H1 (cell line): ENCODE measurements around the gene FGD6. TPM values are rescaled to one million over a fixed set of nuclear protein-coding genes. Genes with fewer than 3 reads are reported as not detected.

Experiments used
- CBX5 ChIP-seq: fragments of 300-800, 300-1000 bp; sonication (generic); IDR thresholded peaks from 2 replicates; pipeline ENCODE4 v1.7.1; 2016; ENCODE audit warnings: antibody characterized with exemption, low read length, low read depth
- CTCF ChIP-seq, 3 experiments: IDR thresholded peaks; 1 replicate in 2 of 3; 2 replicates in 1 of 3; pipeline versions ENCODE4 v1.5.1 to v1.6.1; 2011; ENCODE audit warnings: low read length in 3 of 3, mild to moderate bottlenecking in 3 of 3, inconsistent platforms in 2 of 3, low read depth in 1 of 3, moderate library complexity in 1 of 3; ENCODE audit not compliant: insufficient read depth in 1 of 3; ENCODE audit errors: control extremely low read depth in 1 of 3
- EP300 ChIP-seq, 2 experiments: IDR thresholded peaks; 1 replicate in 1 of 2; 2 replicates in 1 of 2; pipeline ENCODE4 v1.6.1; 2011 to 2012; ENCODE audit warnings: low read depth in 2 of 2, low read length in 2 of 2, mild to moderate bottlenecking in 2 of 2, borderline replicate concordance in 1 of 2, inconsistent platforms in 1 of 2, moderate library complexity in 1 of 2
- EZH2 ChIP-seq: fragments of 200-600 bp; sonication (generic); IDR thresholded peaks from 2 replicates; pipeline ENCODE4 v1.7.1; 2012; ENCODE audit warnings: low read depth, mild to moderate bottlenecking, moderate library complexity, low read length, inconsistent platforms; ENCODE audit not compliant: severe bottlenecking
- HDAC2 ChIP-seq, 2 experiments: fragments of 300-600 bp in 1 of 2; sonication (generic) in 1 of 2; IDR thresholded peaks; 2 replicates each; pipeline ENCODE4 v1.6.1; 2011 to 2012; ENCODE audit warnings: low read depth in 2 of 2, low read length in 2 of 2, mild to moderate bottlenecking in 2 of 2, moderate library complexity in 2 of 2, borderline replicate concordance in 1 of 2, inconsistent platforms in 1 of 2
- JUN ChIP-seq: IDR thresholded peaks from 2 replicates; pipeline ENCODE4 v1.6.1; 2011; ENCODE audit warnings: low read depth, mild to moderate bottlenecking, improper control_type of control experiment, low read length
- KDM4A ChIP-seq: IDR thresholded peaks from one replicate; pipeline ENCODE4 v1.7.1; 2012; ENCODE audit warnings: low read depth, mild to moderate bottlenecking, moderate library complexity, low read length, inconsistent platforms; ENCODE audit not compliant: severe bottlenecking
- NANOG ChIP-seq: IDR thresholded peaks from 2 replicates; pipeline ENCODE4 v1.6.1; 2011; ENCODE audit warnings: low read length, low read depth, mild to moderate bottlenecking, inconsistent platforms; ENCODE audit not compliant: insufficient read depth, poor library complexity, severe bottlenecking
- NRF1 ChIP-seq: IDR thresholded peaks from 2 replicates; pipeline ENCODE4 v1.6.1; 2011; ENCODE audit warnings: mild to moderate bottlenecking, low read depth, low read length, improper control_type of control experiment
- POLR2AphosphoS5 ChIP-seq: IDR thresholded peaks from 2 replicates; pipeline ENCODE4 v1.6.1; 2011; ENCODE audit warnings: low read depth, low read length
- RFX5 ChIP-seq: IDR thresholded peaks from 2 replicates; pipeline ENCODE4 v1.6.1; 2011; ENCODE audit warnings: low read depth, low read length, improper control_type of control experiment, borderline replicate concordance
- RXRA ChIP-seq: IDR thresholded peaks from 2 replicates; pipeline ENCODE4 v1.6.1; 2011; ENCODE audit warnings: low read depth, mild to moderate bottlenecking, low read length, moderate library complexity; ENCODE audit not compliant: insufficient read depth
- SAP30 ChIP-seq: fragments of 300-600 bp; sonication (generic); IDR thresholded peaks from 2 replicates; pipeline ENCODE4 v1.7.1; 2012; ENCODE audit warnings: low read length, moderate library complexity, mild to moderate bottlenecking, inconsistent platforms; ENCODE audit not compliant: insufficient read depth, insufficient replicate concordance
- SIN3A ChIP-seq, 2 experiments: IDR thresholded peaks in 1 of 2; conservative IDR thresholded peaks in 1 of 2; 2 replicates each; pipeline ENCODE4 v1.6.1; 2011 to 2012; ENCODE audit warnings: low read length in 2 of 2, improper control_type of control experiment in 1 of 2, low read depth in 1 of 2, mild to moderate bottlenecking in 1 of 2
- SP1 ChIP-seq: IDR thresholded peaks from 2 replicates; pipeline ENCODE4 v1.6.1; 2011; ENCODE audit warnings: low read depth, low read length
- SP2 ChIP-seq: IDR thresholded peaks from 2 replicates; pipeline ENCODE4 v1.6.1; 2012; ENCODE audit warnings: mild to moderate bottlenecking, low read length, inconsistent platforms
- SP4 ChIP-seq: IDR thresholded peaks from 2 replicates; pipeline ENCODE4 v1.6.1; 2012; ENCODE audit warnings: low read length, inconsistent platforms
- SUZ12 ChIP-seq: fragments of 200-600 bp; sonication (generic); IDR thresholded peaks from 2 replicates; pipeline ENCODE4 v1.6.1; 2012; ENCODE audit warnings: mild to moderate bottlenecking, inconsistent platforms, low read length, moderate library complexity, mixed read lengths
- TCF12 ChIP-seq: IDR thresholded peaks from 2 replicates; pipeline ENCODE4 v1.6.1; 2011; ENCODE audit warnings: low read depth, mild to moderate bottlenecking, low read length
- ZNF274 ChIP-seq: IDR thresholded peaks from 2 replicates; pipeline ENCODE4 v1.7.0; 2012; ENCODE audit warnings: low read length, borderline replicate concordance; ENCODE audit errors: extremely low read depth
- polyA plus RNA-seq, 7 experiments: library from polyadenylated mRNA; depleted of rRNA in 3 of 7; stranded (reverse) in 5 of 7; unstranded in 2 of 7; fragments of >200 nt in 5 of 7; fragments of 200-250 nt in 2 of 7; gene quantifications; 1 replicate in 5 of 7; 2 replicates in 1 of 7; 4 replicates in 1 of 7; pipeline versions ENCODE4 v1.2.1 to v1.2.3, GENCODE V29; 2011 to 2013; ENCODE audit warnings: missing spikeins in 2 of 7, mixed read lengths in 2 of 7
- total RNA-seq: library from RNA; stranded (reverse); fragmentation: NEBNext Ultra II Directional; extraction: Animal tissue kit (Norgen Biotek cat#: 25700); gene quantifications from 2 replicates; pipeline ENCODE4 v1.2.1, GENCODE V29; 2021

The FGD6 gene
- total and polyA plus RNA-seq, 2 of the 8 experiments (the other 6 are each of a cell fraction or from before 2014, with no cell fraction given) = 12.2 to 24.3 TPM

GRCh38 chr12:95217377-95218149 is at the start of gene FGD6, which contains the start of gene VEZT (continued):
- TF ChIP-seq POLR2AphosphoS5 (peak; percentile 88), NRF1 (no peak), JUN (no peak), KDM4A (peak; percentile 41), TCF12 (0 out of 2 replicates have a peak, but pooled peaks have one; percentile 44), SUZ12 (no peak), EZH2 (no peak), SIN3A (conservative IDR thresholded peaks at IDR 0.05 in 1 of 2, IDR thresholded peaks at IDR 0.05 in 1 of 2; ENCODE audit: low read depth in 1 of 2, low read length in 2 of 2) (peak; percentile 16 to 94; a peak in 2 of 4 replicates), CBX5 (no peak), SP2 (peak; percentile 61), ZNF274 (no peak), HDAC2 (IDR thresholded peaks at IDR 0.05; ENCODE audit: borderline replicate concordance in 1 of 2, low read depth in 2 of 2, low read length in 2 of 2) (peak; percentile 75 to 83; a peak in 2 of 4 replicates), NANOG (no peak), EP300 (IDR thresholded peaks at IDR 0.05; ENCODE audit: borderline replicate concordance in 1 of 2, low read depth in 2 of 2, low read length in 2 of 2) (peak in 1 of 2 experiments; percentile 64; a peak in 1 of 3 replicates), RFX5 (no peak), SP1 (peak; percentile 97), SP4 (peak; percentile 62; the same call in 1 of the 2 replicates), CTCF (IDR thresholded peaks at IDR 0.05; ENCODE audit: control extremely low read depth in 1 of 3, insufficient read depth in 1 of 3, low read depth in 1 of 3, low read length in 3 of 3) (peak in 1 of 3 experiments; percentile 48; a peak in 1 of 4 replicates), SAP30 (peak; percentile 89), RXRA (no peak)
